SJSA1 (cell line): ENCODE measurements around the gene MXRA5. TPM values are rescaled to one million over a fixed set of nuclear protein-coding genes. Genes with fewer than 3 reads are reported as not detected.
"Not testable (repeated sequence)": the region's sequence is repeated elsewhere in the genome, so short reads cannot be mapped to it uniquely, and the experiment has no call there.

Experiments used
- DNase-seq, 2 experiments: peaks; one replicate each; pipeline ENCODE4 v3.0.0-alpha.2; 2015 to 2020; ENCODE audit warnings: low spot score in 2 of 2, low read depth in 1 of 2
- H3K27ac ChIP-seq: fragments of 250-450 bp; sonication (Bioruptor Pico); 2 replicates; pipeline ENCODE4 v1.5.1; 2020; ENCODE audit warnings: mild to moderate bottlenecking, moderate library complexity
- H3K27me3 ChIP-seq: fragments of 250-450 bp; sonication (Bioruptor Pico); replicated peaks from 2 replicates; pipeline ENCODE4 v1.5.1; 2020; ENCODE audit warnings: mild to moderate bottlenecking, moderate library complexity
- H3K36me3 ChIP-seq: fragments of 250-450 bp; sonication (Bioruptor Pico); 2 replicates; pipeline ENCODE4 v1.5.1; 2020; ENCODE audit warnings: mild to moderate bottlenecking
- H3K4me1 ChIP-seq: fragments of 250-450 bp; sonication (Bioruptor Pico); replicated peaks from 2 replicates; pipeline ENCODE4 v1.6.1; 2021; ENCODE audit warnings: mild to moderate bottlenecking
- H3K4me3 ChIP-seq: fragments of 250-450 bp; sonication (Bioruptor Pico); 2 replicates; pipeline ENCODE4 v1.5.1; 2020; ENCODE audit warnings: mild to moderate bottlenecking
- H3K9me3 ChIP-seq: fragments of 250-450 bp; sonication (Bioruptor Pico); replicated peaks from 2 replicates; pipeline ENCODE4 v1.5.1; 2020; ENCODE audit warnings: mild to moderate bottlenecking
- total RNA-seq: library from RNA; depleted of rRNA; stranded (reverse); fragments of >200 nt; shearing (Covaris generic); gene quantifications from 2 replicates; pipeline ENCODE4 v1.2.3, GENCODE V29; 2014; rRNA removed

The MXRA5 gene
- 0.22 and 0.32 TPM in 2 replicates for total RNA-seq

GRCh38 chrX:3346501-3347259 lies at the start of gene MXRA5:
Gene MXRA5, minus strand, starts transcription at chrX:3346652. Its CDS starts 2,819 bp downstream, at chrX:3343833.
- Histone ChIP-seq H3K27ac (peak within 1 kb of the TSS; percentile 92), H3K36me3 (no peaks in the 10 kb centered on the region)
- DNase-seq = no peak

GRCh38 chrX:3393581-3394111 lies 47.2 kb upstream of the MXRA5 start:
- no peak for DNase-seq
- H3K9me3 ChIP-seq = no peaks in the 10 kb centered on the region
- H3K36me3 ChIP-seq = no peaks in the 10 kb centered on the region
- no peaks in the 10 kb centered on the region for H3K4me1 ChIP-seq
- no peaks in the 10 kb centered on the region for H3K27me3 ChIP-seq
- H3K4me3 ChIP-seq = no peak overlapping the region
- no peak overlapping the region for H3K27ac ChIP-seq

More at GRCh38 chrX:3346501-3347259, at the start of gene MXRA5:
- H3K27me3 ChIP-seq = no peaks in the 10 kb centered on the region
- no peaks in the 10 kb centered on the region for H3K9me3 ChIP-seq
- H3K4me1 ChIP-seq = peaks cover 18% of the 10 kb centered on the region
- H3K4me3 ChIP-seq = peak within 1 kb of the TSS; percentile 47

- Histone ChIP-seq H3K4me1 (no peaks in the 10 kb centered on the region), H3K4me3 (no peak overlapping the region), H3K36me3 (no peaks in the 10 kb centered on the region), H3K27me3 (no peaks in the 10 kb centered on the region), H3K27ac (no peak overlapping the region), H3K9me3 (no peaks in the 10 kb centered on the region)
- no peak for DNase-seq
Measured at GRCh38 chrX:3393178-3393577, 46.7 kb upstream of the MXRA5 start.

GRCh38 chrX:3388457-3388856 lies 42.0 kb upstream of the MXRA5 start:
- H3K27ac ChIP-seq = no peak overlapping the region
- H3K4me3 ChIP-seq = no peak overlapping the region
- no peaks in the 10 kb centered on the region for H3K36me3 ChIP-seq
- no peaks in the 10 kb centered on the region for H3K9me3 ChIP-seq
- no peak for DNase-seq
- peaks cover 10% of the 10 kb centered on the region for H3K4me1 ChIP-seq
- H3K27me3 ChIP-seq = no peaks in the 10 kb centered on the region

GRCh38 chrX:3384327-3384726 lies 37.9 kb upstream of the MXRA5 start:
- Histone ChIP-seq H3K4me3 (no peak overlapping the region), H3K27ac (no peak overlapping the region), H3K27me3 (no peaks in the 10 kb centered on the region), H3K4me1 (peaks cover 10% of the 10 kb centered on the region), H3K9me3 (no peaks in the 10 kb centered on the region), H3K36me3 (no peaks in the 10 kb centered on the region)
- peak in 1 of 2 experiments; percentile 18 for DNase-seq

- H3K9me3 ChIP-seq = no peaks in the 10 kb centered on the region
- H3K27ac ChIP-seq = no peak overlapping the region
- H3K4me3 ChIP-seq = no peak overlapping the region
- DNase-seq = no peak
- H3K27me3 ChIP-seq = no peaks in the 10 kb centered on the region
- no peaks in the 10 kb centered on the region for H3K36me3 ChIP-seq
- H3K4me1 ChIP-seq = peaks cover 10% of the 10 kb centered on the region
Measured at GRCh38 chrX:3380603-3381002, 34.2 kb upstream of the MXRA5 start.

GRCh38 chrX:3379111-3379510 lies 32.7 kb upstream of the MXRA5 start:
- Histone ChIP-seq H3K36me3 (no peaks in the 10 kb centered on the region), H3K27me3 (no peaks in the 10 kb centered on the region), H3K27ac (no peak overlapping the region), H3K9me3 (no peaks in the 10 kb centered on the region), H3K4me3 (no peak overlapping the region), H3K4me1 (peaks cover 3% of the 10 kb centered on the region)
- no peak for DNase-seq

- Histone ChIP-seq H3K36me3 (no peaks in the 10 kb centered on the region), H3K4me1 (no peaks in the 10 kb centered on the region), H3K27me3 (no peaks in the 10 kb centered on the region), H3K4me3 (no peak overlapping the region), H3K9me3 (no peaks in the 10 kb centered on the region), H3K27ac (no peak overlapping the region)
- DNase-seq = no peak
Measured at GRCh38 chrX:3378156-3378555, 31.7 kb upstream of the MXRA5 start.

GRCh38 chrX:3377560-3377959 lies 31.1 kb upstream of the MXRA5 start:
- Histone ChIP-seq H3K27ac (no peak overlapping the region), H3K36me3 (no peaks in the 10 kb centered on the region), H3K9me3 (no peaks in the 10 kb centered on the region), H3K4me3 (no peak overlapping the region), H3K4me1 (no peaks in the 10 kb centered on the region), H3K27me3 (no peaks in the 10 kb centered on the region)
- DNase-seq = no peak

GRCh38 chrX:3375878-3376508 lies 29.5 kb upstream of the MXRA5 start:
- not testable (repeated sequence) for H3K27me3 ChIP-seq, H3K27ac ChIP-seq, DNase-seq, H3K4me3 ChIP-seq, H3K36me3 ChIP-seq, H3K4me1 ChIP-seq, H3K9me3 ChIP-seq

- no peaks in the 10 kb centered on the region for H3K36me3 ChIP-seq
- DNase-seq = no peak
- H3K4me1 ChIP-seq = no peaks in the 10 kb centered on the region
- H3K4me3 ChIP-seq = no peak overlapping the region
- H3K27ac ChIP-seq = no peak overlapping the region
- H3K9me3 ChIP-seq = no peaks in the 10 kb centered on the region
- H3K27me3 ChIP-seq = no peaks in the 10 kb centered on the region
Measured at GRCh38 chrX:3374108-3374800, 27.8 kb upstream of the MXRA5 start.

GRCh38 chrX:3371163-3371562 lies 24.7 kb upstream of the MXRA5 start:
- Histone ChIP-seq H3K9me3 (no peaks in the 10 kb centered on the region), H3K27me3 (no peaks in the 10 kb centered on the region), H3K4me1 (no peaks in the 10 kb centered on the region), H3K27ac (no peak overlapping the region), H3K36me3 (no peaks in the 10 kb centered on the region), H3K4me3 (no peak overlapping the region)
- DNase-seq = no peak

GRCh38 chrX:3370656-3371055 lies 24.2 kb upstream of the MXRA5 start:
- Histone ChIP-seq H3K9me3 (no peaks in the 10 kb centered on the region), H3K27me3 (no peaks in the 10 kb centered on the region), H3K36me3 (no peaks in the 10 kb centered on the region), H3K27ac (no peak overlapping the region), H3K4me3 (no peak overlapping the region), H3K4me1 (no peaks in the 10 kb centered on the region)
- no peak for DNase-seq

GRCh38 chrX:3362956-3363355 lies 16.5 kb upstream of the MXRA5 start:
- no peaks in the 10 kb centered on the region for H3K4me1 ChIP-seq
- H3K4me3 ChIP-seq = no peak overlapping the region
- H3K27me3 ChIP-seq = no peaks in the 10 kb centered on the region
- no peak overlapping the region for H3K27ac ChIP-seq
- H3K9me3 ChIP-seq = no peaks in the 10 kb centered on the region
- H3K36me3 ChIP-seq = no peaks in the 10 kb centered on the region
- DNase-seq = no peak
